Measurements from ENCODE around the gene CHST15. TPM values are rescaled to one million over a fixed set of nuclear protein-coding genes. Genes with fewer than 3 reads are reported as not detected.

Gene CHST15
- total and polyA plus RNA-seq, 2 of the 8 experiments (the other 6 are each of a cell fraction or from before 2014, with no cell fraction given), result 8.8 to 9.1 TPM

DNA sequence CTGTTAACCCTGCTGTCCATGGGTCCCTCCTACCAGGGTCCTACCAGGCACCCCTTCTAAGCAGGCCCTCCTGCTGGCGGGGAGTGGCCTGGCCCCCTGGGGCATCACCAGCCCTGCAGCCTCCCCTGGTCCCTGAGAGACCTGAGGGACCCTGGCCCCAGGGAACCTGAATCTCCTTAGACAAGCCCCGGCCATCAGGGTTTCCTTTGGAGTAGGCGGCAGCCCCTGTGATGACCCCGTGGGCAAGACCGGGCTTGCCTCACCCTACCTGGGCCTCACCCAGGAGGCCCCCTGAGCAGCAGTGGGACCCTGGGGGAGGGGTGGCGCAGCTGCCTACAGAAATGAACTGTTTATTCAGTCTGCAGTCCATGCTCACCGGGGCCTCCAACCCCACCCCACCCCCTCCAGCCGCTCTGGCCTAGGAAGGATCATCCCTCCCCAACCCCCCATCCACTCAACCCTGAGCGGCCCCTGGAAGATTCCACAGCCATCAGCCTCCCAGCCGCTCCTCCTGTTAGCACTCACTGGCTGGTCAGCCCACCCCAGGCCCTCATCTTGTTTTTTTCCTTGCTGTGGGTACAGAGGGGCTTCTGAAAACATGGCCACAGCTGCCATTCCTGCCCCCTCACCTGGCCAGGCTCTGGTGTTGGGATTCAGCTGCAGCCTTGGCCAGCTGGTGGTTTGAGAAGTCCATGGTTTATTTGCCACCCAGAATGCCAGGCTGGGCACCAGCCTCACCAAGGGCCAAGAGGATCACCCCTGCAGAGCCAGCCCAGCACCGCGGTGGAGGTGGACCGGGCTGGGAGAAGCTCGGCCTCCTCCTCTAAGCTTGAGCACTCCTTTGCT, 34.8 kb upstream of the CHST15 start:
- Histone ChIP-seq H3K4me1 (replicated peaks in 1 of 4; ENCODE audit: control insufficient read depth in 3 of 4, insufficient read depth in 4 of 4, low read length in 3 of 4) (peaks cover 0 to 2% (median 0%) of the 10 kb centered on the region in 4 experiments; a peak in 2 of 7 replicates), H4K8ac (ENCODE audit: extremely low read depth, insufficient read depth, low read length) (peak overlapping the region; percentile 77), H3K56ac (replicated peaks; ENCODE audit: insufficient read length, low read depth, low read length) (no peak overlapping the region), H4K5ac (ENCODE audit: insufficient read length, low read depth, low read length) (no peak overlapping the region), H2BK20ac (ENCODE audit: low read length) (peak overlapping the region; percentile 55; the same call in 1 of the 2 replicates), H2BK15ac (ENCODE audit: low read length) (no peak overlapping the region), H3K9ac (replicated peaks in 1 of 4; ENCODE audit: extremely low read depth in 1 of 4, low read depth in 3 of 4, low read length in 3 of 4) (no peak overlapping the region), H2BK120ac (replicated peaks; ENCODE audit: low read depth, low read length) (no peak overlapping the region), H2AFZ (ENCODE audit: low read length) (no peak overlapping the region; the same call in 1 of the 2 replicates), H3K36me3 (ENCODE audit: control insufficient read depth in 2 of 4, insufficient read depth in 4 of 4, low read length in 3 of 4) (no peaks in the 10 kb centered on the region), H2BK5ac (ENCODE audit: low read depth, low read length) (peak overlapping the region; percentile 26; the same call in 1 of the 2 replicates), H3K23me2 (ENCODE audit: low read depth, low read length) (peaks cover 10% of the 10 kb centered on the region; the same call in 1 of the 2 replicates), H3K4me2 (ENCODE audit: insufficient read depth in 1 of 2, low read depth in 2 of 2, low read length in 2 of 2) (no peak overlapping the region), H3K4me3 (ENCODE audit: extremely low read depth in 1 of 4, insufficient read depth in 2 of 4, low read depth in 3 of 4, low read length in 4 of 4) (no peak overlapping the region), H3K9me3 (ENCODE audit: insufficient read depth in 2 of 2, low read depth in 1 of 2, low read length in 1 of 2) (no peaks in the 10 kb centered on the region), H3K27me3 (replicated peaks in 1 of 4; ENCODE audit: control insufficient read depth in 3 of 4, extremely low read depth in 1 of 4, insufficient read depth in 3 of 4, low read length in 3 of 4) (peaks cover 0 to 2% (median 0%) of the 10 kb centered on the region in 4 experiments; a peak in 1 of 7 replicates), H3K79me1 (ENCODE audit: low read depth, low read length) (no peaks in the 10 kb centered on the region), H4K91ac (replicated peaks; ENCODE audit: insufficient read length, low read length) (peak overlapping the region; percentile 56), H3K4ac (replicated peaks; ENCODE audit: insufficient read length, low read depth, low read length) (no peak overlapping the region), H3K79me2 (ENCODE audit: control insufficient read depth in 1 of 2, insufficient read depth in 2 of 2, low read length in 2 of 2) (no peaks in the 10 kb centered on the region), H2BK12ac (ENCODE audit: low read depth, low read length) (peak overlapping the region; percentile 7; the same call in 1 of the 2 replicates), H3K18ac (ENCODE audit: extremely low read depth, low read length) (no peak overlapping the region), H3K14ac (ENCODE audit: insufficient read length) (no peak overlapping the region), H2AK5ac (ENCODE audit: low read depth, low read length) (no peak overlapping the region), H3K27ac (ENCODE audit: low read depth, low read length) (no peak overlapping the region), H4K20me1 (replicated peaks in 1 of 2; ENCODE audit: control insufficient read depth in 1 of 2, insufficient read depth in 2 of 2, low read length in 2 of 2) (peaks cover 0 to 9% of the 10 kb centered on the region in 2 experiments), H3K23ac (ENCODE audit: insufficient read length) (no peak overlapping the region)
- CTCF ChIA-PET (ENCODE audit: partially characterized antibody), result interaction anchor here (0.6 to 2.8 kb wide), 9 partner anchors 12 to 255 kb away, joined by 3 to 24 read pairs (median 3); no protein-coding TSS in a partner anchor
- POLR2A ChIA-PET (ENCODE audit: partially characterized antibody), result no interaction called here
- no peak for DNase-seq (ENCODE audit: low read depth in 1 of 2, low spot score in 2 of 2)
- no peak for FAIRE-seq
- WGBS, 2 experiments (ENCODE audit: extremely low coverage in 1 of 2, insufficient coverage in 1 of 2, insufficient read length in 1 of 2, insufficient replicate concordance in 2 of 2, low coverage in 1 of 2, low lambda C conversion rate in 2 of 2, missing lambda C conversion rate in 1 of 2), result 94% methylated on average over 10 of the region's 14 CpGs; no CpG with 5 or more reads in 1 of the 2 experiments
- TF ChIP-seq SP2 (IDR thresholded peaks at IDR 0.05; ENCODE audit: low read length) (no peak), TEAD4 (IDR thresholded peaks at IDR 0.05; ENCODE audit: low read depth, low read length) (no peak), JUN (IDR thresholded peaks at IDR 0.05; ENCODE audit: low read depth, low read length) (no peak), POLR2AphosphoS5 (IDR thresholded peaks at IDR 0.05; ENCODE audit: low read depth, low read length) (no peak), GABPA (IDR thresholded peaks at IDR 0.05; ENCODE audit: borderline replicate concordance, insufficient read depth, low read length) (no peak), ZNF274 (IDR thresholded peaks at IDR 0.05; ENCODE audit: borderline replicate concordance, extremely low read depth, low read length) (no peak), SUZ12 (IDR thresholded peaks at IDR 0.05; ENCODE audit: low read length) (no peak), YY1 (IDR thresholded peaks at IDR 0.05; ENCODE audit: low read depth, low read length) (no peak), HDAC2 (IDR thresholded peaks at IDR 0.05; ENCODE audit: borderline replicate concordance in 1 of 2, low read depth in 2 of 2, low read length in 2 of 2) (no peak), SAP30 (IDR thresholded peaks at IDR 0.05; ENCODE audit: insufficient read depth, insufficient replicate concordance, low read length) (no peak), HDAC6 (IDR thresholded peaks at IDR 0.05; ENCODE audit: low read depth, low read length) (no peak), JUND (IDR thresholded peaks at IDR 0.05; ENCODE audit: low read length) (no peak)
